K562 (cell line): Measurements from ENCODE around the gene TNPO2. TPM values are rescaled to one million over a fixed set of nuclear protein-coding genes. Genes with fewer than 3 reads are reported as not detected.
A peak's percentile ranks its signal among the peaks of the same experiment; 100 is the strongest.

Source experiments
- ADNP ChIP-seq: fragments of 200-800 bp; sonication (Bioruptor generic); IDR thresholded peaks from 2 replicates; pipeline ENCODE4 v1.6.1; 2016; ENCODE audit warnings: missing genetic modification characterization, missing compliant biosample characterization
- ETV5 ChIP-seq: sonication (generic); formaldehyde crosslinking; IDR thresholded peaks from 2 replicates; pipeline ENCODE4 v1.4.0; 2020; ENCODE audit warnings: low read depth, mild to moderate bottlenecking, missing genetic modification reagents
- FOXP1 ChIP-seq: sonication (generic); formaldehyde crosslinking; IDR thresholded peaks from 2 replicates; pipeline ENCODE4 v1.8.0; 2022; ENCODE audit warnings: mild to moderate bottlenecking, missing genetic modification reagents
- LCOR ChIP-seq: sonication (generic); formaldehyde crosslinking; IDR thresholded peaks from 2 replicates; pipeline ENCODE4 v1.8.0; 2022; ENCODE audit warnings: mild to moderate bottlenecking, missing genetic modification reagents
- MGA ChIP-seq: fragments of 450-650 bp; IDR thresholded peaks from 2 replicates; pipeline ENCODE4 v1.6.1; 2016; ENCODE audit warnings: mild to moderate bottlenecking, moderate library complexity
- SAP30 ChIP-seq: fragments of 200-600 bp; sonication (generic); IDR thresholded peaks from 2 replicates; pipeline ENCODE4 v1.6.1; 2012; ENCODE audit warnings: borderline replicate concordance, low read depth, mild to moderate bottlenecking, moderate library complexity, low read length, control low read depth, inconsistent platforms; ENCODE audit not compliant: insufficient read depth, poor library complexity, severe bottlenecking
- ZNF316 ChIP-seq: fragments of 450-650 bp; IDR thresholded peaks from 2 replicates; pipeline ENCODE4 v1.6.1; 2016
- ZNF57 ChIP-seq: fragments of 450-650 bp; formaldehyde crosslinking; IDR thresholded peaks from 2 replicates; pipeline ENCODE4 v1.4.0; 2020; ENCODE audit warnings: mild to moderate bottlenecking, moderate library complexity
- polyA plus RNA-seq, 8 experiments: library from polyadenylated mRNA; depleted of rRNA in 4 of 8; stranded (reverse) in 5 of 8; unstranded in 3 of 8; fragments of >200 nt; fragmentation: Nextera tagmentation in 2 of 8; fragmentation: Illumina TruSeq in 1 of 8; extraction: Ambion mirVana in 2 of 8; extraction: Trizol in 1 of 8; gene quantifications; 2 replicates each; pipeline versions ENCODE4 v1.2.1 to v1.2.3, GENCODE V29; 2011 to 2014; ENCODE audit warnings: inconsistent platforms in 1 of 8, missing spikeins in 1 of 8
- total RNA-seq, 7 experiments: library from RNA; depleted of rRNA in 6 of 7; stranded (reverse); fragments of >200 nt in 6 of 7; fragmentation: Illumina TruSeq in 2 of 7; extraction: Trizol in 2 of 7; gene quantifications; 2 replicates each; pipeline versions ENCODE4 v1.2.1 to v1.2.3, GENCODE V29; 2011 to 2021; ENCODE audit warnings: low replicate concordance in 1 of 7
- TF ChIP-seq, protein P1 (sequence below), 2 experiments: IDR thresholded peaks; 2 replicates each; pipeline ENCODE4 v1.6.1; 2011; ENCODE audit warnings: borderline replicate concordance in 1 of 2, control low read depth in 1 of 2, low read depth in 1 of 2, low read length in 1 of 2, mild to moderate bottlenecking in 1 of 2, mixed read lengths in 1 of 2, moderate library complexity in 1 of 2; ENCODE audit not compliant: insufficient read depth in 1 of 2, insufficient read length in 1 of 2, poor library complexity in 1 of 2, severe bottlenecking in 1 of 2; ENCODE audit errors: extremely low read depth in 1 of 2

TNPO2 gene
- total and polyA plus RNA-seq, 9 of the 15 experiments (the other 6 are each of a cell fraction or from before 2014, with no cell fraction given): 6.0 to 126 (median 53.8) TPM

DNA sequence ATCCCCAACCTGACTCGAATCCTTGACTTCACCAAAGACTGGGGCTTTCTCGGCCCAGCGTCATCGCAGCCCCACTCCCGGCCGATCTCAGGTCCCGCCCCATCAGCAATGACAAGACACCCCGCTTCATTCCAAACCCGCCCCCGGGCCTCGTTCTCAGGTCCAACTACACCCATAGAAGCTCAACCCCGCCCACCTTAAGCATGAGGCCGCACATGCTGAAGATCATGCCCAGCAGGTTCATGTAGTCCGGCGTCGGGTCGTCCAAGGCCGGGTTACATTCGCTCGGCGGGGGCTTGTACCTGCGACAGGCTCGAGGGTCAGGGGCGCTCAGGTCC, 54.8 kb downstream of the TNPO2 start (continued):
- TF ChIP-seq LCOR (CRISPR knock-in tag): 0 out of 2 replicates have a peak, but pooled peaks have one; percentile 8
- TF ChIP-seq ETV5: no peak
- peak; percentile 25 for TF ChIP-seq SAP30
- TF ChIP-seq, protein P1, sequence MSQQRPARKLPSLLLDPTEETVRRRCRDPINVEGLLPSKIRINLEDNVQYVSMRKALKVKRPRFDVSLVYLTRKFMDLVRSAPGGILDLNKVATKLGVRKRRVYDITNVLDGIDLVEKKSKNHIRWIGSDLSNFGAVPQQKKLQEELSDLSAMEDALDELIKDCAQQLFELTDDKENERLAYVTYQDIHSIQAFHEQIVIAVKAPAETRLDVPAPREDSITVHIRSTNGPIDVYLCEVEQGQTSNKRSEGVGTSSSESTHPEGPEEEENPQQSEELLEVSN (IDR thresholded peaks at IDR 0.05; ENCODE audit: borderline replicate concordance in 1 of 2, extremely low read depth in 1 of 2, insufficient read depth in 1 of 2, insufficient read length in 1 of 2, low read depth in 1 of 2, low read length in 1 of 2, poor library complexity in 1 of 2, severe bottlenecking in 1 of 2): peak in 1 of 2 experiments; percentile 59
- TF ChIP-seq ZNF57 (CRISPR knock-in tag): no peak
- no peak for TF ChIP-seq ADNP (tag)
- TF ChIP-seq ZNF316: 0 out of 2 replicates have a peak, but pooled peaks have one; percentile 3
- TF ChIP-seq MGA: peak; percentile 80
- TF ChIP-seq FOXP1 (CRISPR knock-in tag): 0 out of 2 replicates have a peak, but pooled peaks have one; percentile 55
